Esophagus muscularis mucosa (tissue), 4 donors: ENCODE data around the gene MZT1.

ENCODE experiments used
- EP300 ChIP-seq: sonication (generic); formaldehyde crosslinking; IDR thresholded peaks from one replicate; pipeline ENCODE4 v1.6.1; 2017; ENCODE audit warnings: antibody characterized with exemption
- POLR2A ChIP-seq: fragments of 450-650 bp; IDR thresholded peaks from one replicate; pipeline ENCODE4 v1.6.1; 2017; ENCODE audit warnings: antibody characterized with exemption, moderate library complexity, mild to moderate bottlenecking, low read depth
- POLR2AphosphoS5 ChIP-seq, 2 donors: sonication (generic); formaldehyde crosslinking; IDR thresholded peaks; one replicate each; pipeline ENCODE4 v1.6.1; 2017; ENCODE audit warnings: antibody characterized with exemption in 2 of 2
- TF ChIP-seq, protein P1 (sequence below), 3 experiments: fragments of 200-600 bp in 2 of 3; fragments of 450-650 bp in 1 of 3; sonication (generic) in 2 of 3; IDR thresholded peaks; one replicate each; pipeline ENCODE4 v1.5.1; 2017 to 2019; ENCODE audit warnings: antibody characterized with exemption in 3 of 3, mild to moderate bottlenecking in 2 of 3, moderate library complexity in 1 of 3

DNA sequence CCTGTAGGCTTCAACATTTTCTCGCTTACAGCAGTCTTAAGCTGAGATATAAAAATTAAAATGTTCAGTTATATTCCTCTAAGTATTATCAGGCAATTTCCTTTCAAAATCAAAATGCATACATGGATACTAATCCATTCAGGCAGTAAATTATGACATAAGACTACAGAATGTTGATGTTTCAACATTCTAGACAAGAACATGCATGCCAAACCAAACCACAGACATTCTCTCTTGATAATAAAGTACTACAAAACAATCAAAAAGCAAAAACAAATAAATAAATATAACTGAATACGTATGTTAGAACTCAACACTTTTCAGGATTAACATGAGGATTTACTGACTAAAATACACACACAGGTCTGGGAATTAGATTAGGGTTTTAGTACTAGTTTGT is 46.6 kb upstream of the MZT1 start:
- no peak for TF ChIP-seq EP300
- TF ChIP-seq, protein P1, sequence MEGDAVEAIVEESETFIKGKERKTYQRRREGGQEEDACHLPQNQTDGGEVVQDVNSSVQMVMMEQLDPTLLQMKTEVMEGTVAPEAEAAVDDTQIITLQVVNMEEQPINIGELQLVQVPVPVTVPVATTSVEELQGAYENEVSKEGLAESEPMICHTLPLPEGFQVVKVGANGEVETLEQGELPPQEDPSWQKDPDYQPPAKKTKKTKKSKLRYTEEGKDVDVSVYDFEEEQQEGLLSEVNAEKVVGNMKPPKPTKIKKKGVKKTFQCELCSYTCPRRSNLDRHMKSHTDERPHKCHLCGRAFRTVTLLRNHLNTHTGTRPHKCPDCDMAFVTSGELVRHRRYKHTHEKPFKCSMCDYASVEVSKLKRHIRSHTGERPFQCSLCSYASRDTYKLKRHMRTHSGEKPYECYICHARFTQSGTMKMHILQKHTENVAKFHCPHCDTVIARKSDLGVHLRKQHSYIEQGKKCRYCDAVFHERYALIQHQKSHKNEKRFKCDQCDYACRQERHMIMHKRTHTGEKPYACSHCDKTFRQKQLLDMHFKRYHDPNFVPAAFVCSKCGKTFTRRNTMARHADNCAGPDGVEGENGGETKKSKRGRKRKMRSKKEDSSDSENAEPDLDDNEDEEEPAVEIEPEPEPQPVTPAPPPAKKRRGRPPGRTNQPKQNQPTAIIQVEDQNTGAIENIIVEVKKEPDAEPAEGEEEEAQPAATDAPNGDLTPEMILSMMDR (IDR thresholded peaks at IDR 0.05): no peak
- no peak for TF ChIP-seq POLR2A
- no peak for TF ChIP-seq POLR2AphosphoS5 (IDR thresholded peaks at IDR 0.05)
